Upper lobe of left lung (tissue), 4 donors: ENCODE data around the gene GABBR2.

ENCODE experiments used
- CTCF ChIP-seq, 6 experiments: fragments of 450-650 bp in 4 of 6; fragments of 200-600 bp in 2 of 6; sonication (generic) in 2 of 6; IDR thresholded peaks; one replicate each; pipeline ENCODE4 v1.5.1; 2016 to 2019; ENCODE audit warnings: antibody characterized with exemption in 6 of 6
- POLR2A ChIP-seq, 4 donors: fragments of 450-650 bp; IDR thresholded peaks; one replicate each; pipeline ENCODE4 v1.5.1; 2016 to 2017; ENCODE audit warnings: antibody characterized with exemption in 4 of 4, mild to moderate bottlenecking in 2 of 4

GRCh38 chr9:98533132-98533531 lies 175.6 kb downstream of the GABBR2 start:
- TF ChIP-seq CTCF (IDR thresholded peaks at IDR 0.05) (no peak), POLR2A (IDR thresholded peaks at IDR 0.05) (no peak)
